NOMO-1 treated with DMSO at 0.1 percent for 48 hours (cell line): ENCODE data around the gene POPDC2.
"Not testable (repeated sequence)": the region's sequence is repeated elsewhere in the genome, so short reads cannot be mapped to it uniquely, and the experiment has no call there.

Experiments used
- DNase-seq: peaks from one replicate; lab custom pipeline; 2025; ENCODE audit not compliant: unreplicated experiment; lab: John Stamatoyannopoulos, UW

The POPDC2 gene

DNA sequence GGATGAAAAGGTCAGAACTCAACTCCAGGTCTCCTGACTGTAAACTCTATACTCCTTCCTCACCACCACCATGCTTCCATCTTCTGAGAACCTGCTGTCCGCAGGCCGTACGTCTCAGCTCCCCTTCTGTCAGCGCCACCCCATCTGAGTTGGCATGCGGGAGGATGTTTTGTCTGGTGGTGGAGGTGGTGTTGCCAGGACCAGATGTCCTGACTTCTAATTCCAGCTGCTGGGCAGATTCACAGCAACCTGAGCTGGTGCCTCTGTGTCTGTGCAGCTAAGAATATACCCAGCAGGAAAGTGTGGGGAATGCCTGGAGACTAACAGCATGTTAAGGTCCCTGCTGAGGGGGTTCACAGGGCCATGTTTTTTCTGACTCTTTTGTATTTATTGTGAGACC lies 39.5 kb downstream of the POPDC2 start:
- DNase-seq, result no peak

DNA sequence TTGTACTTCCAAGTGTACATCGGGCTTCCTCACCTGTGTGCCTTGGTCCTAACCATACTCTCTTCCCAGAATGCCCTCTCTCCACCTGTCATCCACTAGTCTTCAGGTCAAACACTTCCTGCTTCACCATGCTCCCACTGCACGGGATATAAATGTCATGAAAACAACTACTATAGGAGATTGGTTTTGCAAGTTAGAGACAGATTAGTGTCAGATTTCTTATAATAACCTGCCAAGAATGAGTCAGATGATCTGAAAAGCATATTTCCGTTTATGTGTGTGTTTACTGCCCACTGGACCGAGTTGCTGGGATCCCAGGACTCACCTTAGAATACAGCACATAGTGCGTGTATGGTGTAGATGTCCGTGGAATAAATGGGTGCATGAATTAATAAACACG lies 41.3 kb downstream of the POPDC2 start:
- no peak for DNase-seq

GRCh38 chr3:119616056-119616455 lies 44.3 kb downstream of the POPDC2 start:
- DNase-seq, result no peak

GRCh38 chr3:119613872-119614271 lies 46.5 kb downstream of the POPDC2 start:
- DNase-seq, result no peak

- no peak for DNase-seq
These were observed 47.2 kb downstream of the POPDC2 start for GRCh38 chr3:119613201-119613600.

DNA sequence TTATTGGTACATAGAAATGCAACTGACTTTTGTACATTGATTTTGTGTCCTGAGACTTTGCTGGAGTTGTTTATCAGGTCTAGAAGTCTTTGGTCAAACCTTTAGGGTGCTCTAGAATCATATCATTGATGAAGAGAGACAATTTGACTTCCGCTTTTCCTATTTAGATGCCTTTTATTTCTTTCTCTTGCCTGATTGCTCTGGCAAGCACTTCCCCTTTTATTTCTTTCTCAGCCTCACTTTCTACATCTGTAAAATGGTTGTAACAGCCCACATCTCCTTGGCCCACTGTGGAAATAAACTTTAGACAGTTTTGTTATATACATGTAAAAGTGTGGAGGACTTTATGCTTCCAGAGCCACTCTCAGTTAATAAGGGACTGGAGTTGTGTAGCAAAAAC lies 48.7 kb downstream of the POPDC2 start:
- DNase-seq, result peak; percentile 9

GRCh38 chr3:119609301-119609700 lies 51.1 kb downstream of the POPDC2 start:
- DNase-seq, result no peak

DNA sequence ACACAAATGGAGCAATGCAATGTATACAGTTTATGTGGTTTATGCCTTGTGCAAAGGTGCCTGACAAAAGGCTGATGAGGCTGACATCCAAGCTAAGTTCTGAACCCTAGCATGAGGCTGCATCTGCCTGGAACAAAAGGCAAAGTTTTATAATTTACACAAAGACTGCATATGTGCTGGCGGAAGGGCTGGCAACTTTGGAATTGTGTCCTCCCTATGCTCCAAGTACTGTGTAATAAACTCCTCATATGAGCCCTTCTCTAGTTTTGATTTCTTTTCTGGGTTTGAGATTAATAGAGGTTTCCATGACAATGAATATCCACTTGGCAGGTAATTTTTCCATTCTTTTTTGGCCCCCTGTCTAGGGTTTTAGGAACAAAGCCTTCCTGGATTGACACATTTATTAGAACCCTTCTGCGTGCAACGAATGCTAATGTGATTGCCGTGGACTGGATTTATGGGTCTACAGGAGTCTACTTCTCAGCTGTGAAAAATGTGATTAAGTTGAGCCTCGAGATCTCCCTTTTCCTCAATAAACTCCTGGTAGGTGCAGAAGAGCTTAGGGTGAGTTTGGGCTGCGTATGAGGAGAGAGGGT lies 51.9 kb downstream of the POPDC2 start:
- DNase-seq, result no peak

DNA sequence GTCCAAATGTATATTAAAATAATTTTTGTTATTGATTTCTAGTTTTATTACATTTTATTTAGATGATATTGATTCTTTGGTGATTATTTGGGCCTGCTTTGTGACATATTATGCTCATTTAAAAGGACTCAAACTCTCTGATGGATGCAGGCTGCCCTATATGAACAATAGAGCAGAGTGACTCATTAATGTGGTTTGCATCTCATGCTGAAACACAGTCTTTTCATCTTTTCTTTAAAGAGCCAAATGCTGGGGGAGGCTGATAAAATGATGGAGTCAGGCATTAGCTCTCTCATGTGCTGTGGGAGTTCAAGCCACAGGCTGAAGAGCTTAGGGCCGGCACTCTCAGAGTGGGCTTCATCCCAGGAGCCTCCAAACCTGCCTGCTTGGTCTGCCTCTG lies 55.5 kb downstream of the POPDC2 start:
- DNase-seq, result no peak

- DNase-seq, result no peak
These were observed 57.7 kb downstream of the POPDC2 start for GRCh38 chr3:119602676-119603075.

DNA sequence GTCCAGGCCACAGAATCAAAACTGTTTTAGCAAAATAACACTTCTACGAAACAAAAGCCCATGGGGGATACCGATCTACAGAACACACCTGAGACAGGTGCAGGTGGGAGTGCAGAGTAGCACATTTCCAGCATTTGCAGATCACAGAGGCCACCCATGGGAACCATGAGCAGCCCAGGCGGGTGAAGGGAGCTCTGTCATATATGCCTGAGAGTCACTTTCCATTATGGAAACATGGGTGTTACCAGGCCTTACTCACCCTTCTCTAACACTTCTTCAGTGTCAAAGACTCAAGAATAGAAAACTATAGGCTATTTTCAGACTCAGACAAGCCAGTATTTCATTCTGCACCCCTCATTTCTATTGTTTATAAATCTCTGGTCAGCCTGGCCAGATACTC lies 59.2 kb downstream of the POPDC2 start:
- DNase-seq, result no peak

GRCh38 chr3:119600732-119601131 lies 59.7 kb downstream of the POPDC2 start:
- DNase-seq, result no peak

GRCh38 chr3:119599558-119600174 lies 60.7 kb downstream of the POPDC2 start:
- DNase-seq, result no peak

DNA sequence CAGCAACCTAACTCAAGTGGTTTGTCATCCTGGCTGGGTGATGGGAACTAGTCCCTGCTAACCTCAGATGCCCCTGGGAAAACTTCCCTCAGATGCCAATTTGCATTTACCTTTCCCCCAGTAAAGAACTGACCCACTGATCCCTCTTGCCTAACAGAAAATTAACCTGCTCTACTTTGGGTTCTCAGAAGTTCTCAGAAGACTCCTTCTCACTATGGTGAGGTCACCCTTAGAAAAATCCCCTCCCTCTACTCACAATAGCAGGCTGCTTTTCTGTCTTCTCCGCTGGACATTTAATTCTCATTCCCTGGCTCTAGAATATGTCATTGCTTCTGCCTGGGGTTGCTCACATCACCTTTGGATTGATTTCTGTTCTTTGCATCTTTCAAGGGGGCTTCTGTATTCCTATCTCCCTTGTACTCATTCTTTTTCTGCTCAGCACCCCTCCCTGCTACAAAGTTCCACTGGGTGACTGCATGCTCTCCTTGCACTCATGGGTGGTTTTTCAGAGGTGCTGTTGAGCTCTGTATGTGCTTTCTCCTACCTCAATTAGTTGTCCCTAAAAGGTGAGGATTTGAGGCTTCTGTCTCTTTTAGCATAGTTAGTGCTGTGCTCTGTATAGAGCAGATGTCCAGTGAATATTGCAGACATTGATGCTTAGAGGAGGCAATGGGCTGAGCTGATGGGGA lies 61.8 kb downstream of the POPDC2 start:
- no peak for DNase-seq

GRCh38 chr3:119597548-119598288 lies 62.7 kb downstream of the POPDC2 start, which contains the start of gene PLA1A:
TSS of gene PLA1A (plus strand) at chr3:119597885. CDS start at chr3:119597914, 29 bp downstream.
- DNase-seq, result no peak

DNA sequence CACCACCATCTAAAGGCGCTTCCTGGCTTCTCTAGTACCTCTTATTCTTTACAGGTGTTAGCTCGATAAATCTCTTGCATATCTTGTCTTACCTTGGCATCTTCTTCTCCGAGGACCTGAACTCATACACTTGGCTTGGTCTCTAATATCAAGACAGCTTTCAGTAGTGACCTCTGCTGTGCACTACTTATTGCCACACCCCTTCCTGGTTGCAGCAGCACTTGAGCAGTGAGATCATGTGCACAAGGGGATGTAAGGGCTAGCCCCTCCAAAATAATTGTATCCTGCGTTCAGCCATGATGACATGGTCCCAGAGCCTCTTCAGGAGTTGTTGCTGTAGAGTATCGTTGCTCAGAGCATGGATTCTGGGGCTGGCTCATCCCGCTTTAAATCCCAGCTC lies 64.0 kb downstream of the POPDC2 start:
- no peak for DNase-seq

GRCh38 chr3:119595639-119596334 lies 64.6 kb downstream of the POPDC2 start:
- no peak for DNase-seq

DNA sequence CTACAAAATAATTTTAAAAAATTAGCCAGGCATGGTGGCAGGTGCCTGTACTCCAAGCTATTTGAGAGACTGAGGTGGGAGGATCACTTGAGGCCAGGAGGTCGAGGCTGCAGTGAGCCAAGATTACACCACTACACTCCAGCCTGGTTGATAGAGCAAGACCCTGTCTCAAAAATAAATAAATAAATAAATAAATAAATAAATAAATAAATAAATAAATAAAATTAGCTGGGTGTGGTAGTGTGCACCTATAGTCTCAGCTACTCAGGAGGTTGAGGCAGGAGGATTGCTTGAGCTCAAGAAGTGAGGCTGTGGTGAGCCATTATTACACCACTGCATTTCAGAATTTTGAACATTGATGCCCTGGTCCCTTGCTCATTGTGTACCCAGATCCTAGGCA lies 65.5 kb downstream of the POPDC2 start:
- DNase-seq, result not testable (repeated sequence)

GRCh38 chr3:119594066-119594465 lies 66.3 kb downstream of the POPDC2 start:
- DNase-seq, result no peak

DNA sequence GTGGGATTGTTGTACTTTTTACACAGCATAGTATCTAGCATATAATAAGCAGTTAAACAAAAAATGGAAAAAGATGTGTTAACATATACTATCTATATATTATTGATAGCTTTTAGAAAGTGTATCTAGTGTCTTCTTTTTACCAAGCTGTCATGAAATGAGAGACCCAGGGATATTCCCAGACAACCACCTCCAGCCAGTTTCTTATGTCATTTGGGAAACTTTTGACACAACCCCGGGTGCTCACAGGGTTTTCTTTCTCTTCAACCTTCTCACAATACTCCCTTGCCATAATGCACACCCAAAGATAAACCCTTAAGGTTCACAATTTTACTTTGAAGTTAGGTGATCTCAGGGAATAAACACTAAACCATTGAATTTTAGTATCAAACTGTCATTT lies 67.5 kb downstream of the POPDC2 start:
- no peak for DNase-seq
